B cell (primary cell): ENCODE results near the gene ERAP2. TPM values are rescaled to one million over a fixed set of nuclear protein-coding genes. Genes with fewer than 3 reads are reported as not detected.

Experiments
- ATAC-seq: fragments of 200-7000 bp; cut with Tn5 transposase; one replicate; pipeline ENCODE4 v1.10.0; 2021; ENCODE audit warnings: low read depth, mild to moderate bottlenecking, moderate number of reproducible peaks, moderate library complexity
- CTCF ChIA-PET: fragments of 350-600 bp; sonication (Branson Sonifier 250); formaldehyde crosslinking; loops from one replicate; lab custom pipeline; 2021; ENCODE audit warnings: antibody characterized with exemption, inconsistent platforms; lab: Charles Lee
- POLR2A ChIA-PET: fragments of 350-600 bp; sonication (Branson Sonifier 250); formaldehyde crosslinking; loops from one replicate; lab custom pipeline; 2021; ENCODE audit warnings: antibody characterized with exemption; lab: Charles Lee
- DNase-seq: peaks from one replicate; pipeline ENCODE4 v3.0.0; 2013
- H2AFZ ChIP-seq: 2 replicates; pipeline ENCODE4 v1.6.1; 2012; ENCODE audit warnings: mild to moderate bottlenecking, low read depth, low read length; ENCODE audit not compliant: insufficient read depth, poor library complexity, severe bottlenecking
- H3K27ac ChIP-seq, 2 donors: 1 replicate in 1 of 2; 2 replicates in 1 of 2; pipeline ENCODE4 v1.5.1; 2012 to 2013; ENCODE audit warnings: low read length in 2 of 2, mild to moderate bottlenecking in 2 of 2, moderate library complexity in 1 of 2
- H3K27me3 ChIP-seq, 4 experiments: fragments of 200-600 bp in 1 of 4; sonication (generic) in 1 of 4; replicated peaks in 1 of 4; 1 replicate in 2 of 4; 2 replicates in 2 of 4; pipeline versions ENCODE4 v1.6.1 to v1.7.0; 2013 to 2016; ENCODE audit warnings: low read length in 3 of 4, mild to moderate bottlenecking in 2 of 4, mixed read lengths in 1 of 4, moderate library complexity in 1 of 4; ENCODE audit not compliant: insufficient read depth in 4 of 4, control insufficient read depth in 3 of 4; ENCODE audit errors: control extremely low read depth in 1 of 4
- H3K36me3 ChIP-seq, 2 experiments: replicated peaks in 1 of 2; 1 replicate in 1 of 2; 2 replicates in 1 of 2; pipeline versions ENCODE4 v1.6.1 to v1.7.1; 2013; ENCODE audit warnings: low read length in 1 of 2; ENCODE audit not compliant: insufficient read depth in 2 of 2, control insufficient read depth in 1 of 2; ENCODE audit errors: control extremely low read depth in 1 of 2, extremely low read depth in 1 of 2
- H3K4me1 ChIP-seq, 2 donors: fragments of 200-600 bp in 1 of 2; sonication (generic) in 1 of 2; 1 replicate in 1 of 2; 2 replicates in 1 of 2; pipeline versions ENCODE4 v1.5.1 to v1.6.1; 2013 to 2017; ENCODE audit warnings: low read length in 2 of 2; ENCODE audit not compliant: control insufficient read depth in 2 of 2, insufficient read depth in 2 of 2
- H3K4me2 ChIP-seq: replicated peaks from 2 replicates; pipeline ENCODE3; 2012; ENCODE audit warnings: mild to moderate bottlenecking, low read depth, low read length; ENCODE audit not compliant: poor library complexity, severe bottlenecking
- H3K4me3 ChIP-seq, 5 experiments: fragments of 200-600 bp in 1 of 5; sonication (generic) in 1 of 5; 1 replicate in 3 of 5; 2 replicates in 2 of 5; pipeline versions ENCODE4 v1.5.1 to v1.7.0; 2011 to 2016; ENCODE audit warnings: low read length in 4 of 5, mild to moderate bottlenecking in 4 of 5, low read depth in 2 of 5, control low read depth in 1 of 5, moderate library complexity in 1 of 5; ENCODE audit not compliant: insufficient read depth in 1 of 5; ENCODE audit errors: control extremely low read depth in 1 of 5, extremely low read depth in 1 of 5
- H3K79me2 ChIP-seq: fragments of 200-600 bp; sonication (generic); one replicate; pipeline ENCODE4 v1.6.0; 2016; ENCODE audit warnings: low read length; ENCODE audit not compliant: control insufficient read depth, insufficient read depth
- H3K9ac ChIP-seq: fragments of 200-600 bp; sonication (generic); 2 replicates; pipeline ENCODE4 v1.6.1; 2017; ENCODE audit warnings: mild to moderate bottlenecking, low read length, moderate library complexity
- H3K9me3 ChIP-seq, 3 donors: one replicate each; pipeline versions ENCODE4 v1.6.1 to v1.7.1; 2013; ENCODE audit warnings: low read length in 2 of 3; ENCODE audit not compliant: control insufficient read depth in 2 of 3, insufficient read depth in 1 of 3; ENCODE audit errors: control extremely low read depth in 1 of 3
- H4K20me1 ChIP-seq: 2 replicates; pipeline ENCODE4 v1.6.0; 2012; ENCODE audit warnings: mild to moderate bottlenecking, low read length; ENCODE audit not compliant: insufficient read depth, control insufficient read depth, poor library complexity, severe bottlenecking
- H3K27ac Mint-ChIP-seq: one replicate; pipeline ENCODE4 v1.8.0; 2021; ENCODE audit warnings: mixed read lengths
- H3K27me3 Mint-ChIP-seq: one replicate; pipeline ENCODE4 v1.8.0; 2021; ENCODE audit warnings: mixed read lengths
- H3K4me1 Mint-ChIP-seq: one replicate; pipeline ENCODE4 v1.8.0; 2021; ENCODE audit warnings: mixed read lengths
- H3K4me3 Mint-ChIP-seq: one replicate; pipeline ENCODE4 v1.8.0; 2021; ENCODE audit warnings: mixed read lengths
- H3K9me3 Mint-ChIP-seq: one replicate; pipeline ENCODE4 v1.8.0; 2022; ENCODE audit warnings: mixed read lengths; ENCODE audit not compliant: insufficient read depth
- EZH2 ChIP-seq: IDR thresholded peaks from 2 replicates; pipeline ENCODE4 v1.6.1; 2012; ENCODE audit warnings: borderline replicate concordance, low read depth, mild to moderate bottlenecking, moderate library complexity, low read length; ENCODE audit not compliant: insufficient read depth, poor library complexity, severe bottlenecking
- WGBS: methylation state at CpG from one replicate; pipeline ENCODE4 v1.1.5; 2013; ENCODE audit warnings: missing lambda C conversion rate; ENCODE audit not compliant: insufficient coverage; 5-methylcytosine and 5-hydroxymethylcytosine counted together
- intact Hi-C: fragments of 100-400 bp; cut with micrococcal nuclease; formaldehyde crosslinking; loops from one replicate; pipeline ENCODE4 v1.10.0; 2022
- polyA plus RNA-seq: library from polyadenylated mRNA; depleted of rRNA; stranded (reverse); fragments of >200 nt; gene quantifications from 2 replicates; pipeline ENCODE4 v1.2.3, GENCODE V29; 2012
- total RNA-seq, 2 donors: library from RNA; stranded (reverse); fragments of 120-200 nt in 1 of 2; gene quantifications; 1 replicate in 1 of 2; 2 replicates in 1 of 2; pipeline versions ENCODE4 v1.2.3 to v1.2.4, GENCODE V29; 2013 to 2022
- TF ChIP-seq, protein P1 (sequence below): fragments of 200-600 bp; IDR thresholded peaks from one replicate; pipeline ENCODE4 v1.8.0; 2022; ENCODE audit warnings: antibody characterized with exemption, mild to moderate bottlenecking

The ERAP2 gene
- total and polyA plus RNA-seq, 2 donors (not counting 1 experiment from before 2014, with no cell fraction given): 18.5 to 74.2 TPM

DNA sequence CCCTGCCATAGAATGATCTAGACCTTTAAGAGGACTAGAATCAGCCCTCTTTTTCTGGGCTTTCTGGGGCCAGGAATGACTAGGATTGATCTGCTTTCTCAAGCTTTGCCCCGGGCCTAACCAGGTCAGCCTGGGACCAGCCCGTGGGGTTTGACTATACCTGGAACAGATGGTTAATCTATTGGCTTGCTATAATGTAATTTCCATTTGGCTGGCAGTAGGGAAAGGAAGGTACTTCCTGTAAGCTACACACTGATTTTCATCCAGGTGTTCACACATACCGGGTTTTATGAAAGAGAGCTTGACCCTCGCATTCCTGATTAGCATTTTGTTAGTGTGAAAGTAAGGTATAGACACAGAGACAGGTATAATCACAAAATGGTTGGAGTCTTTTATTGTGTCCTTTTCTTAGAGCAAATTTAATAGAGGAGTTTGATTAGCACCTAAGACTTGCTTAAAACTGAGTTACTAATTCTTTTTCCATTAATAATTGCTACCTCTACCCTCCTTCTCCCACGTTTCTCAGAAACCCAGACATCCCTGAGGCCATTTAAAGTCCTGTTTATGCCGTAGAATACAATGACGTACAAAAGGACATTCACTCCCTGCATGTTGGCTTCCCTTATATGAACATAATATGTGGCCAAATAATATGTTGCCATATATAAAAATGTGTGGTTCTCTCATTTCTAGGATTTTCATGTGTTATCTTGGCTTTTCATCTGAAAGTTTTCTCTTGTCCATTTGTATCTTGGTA lies 76.9 kb downstream of the ERAP2 start:
- Mint-ChIP-seq H3K4me1 (peaks cover 68% of the 10 kb centered on the region), H3K27me3 (no peaks in the 10 kb centered on the region), H3K9me3 (no peaks in the 10 kb centered on the region), H3K27ac (peak overlapping the region; percentile 72), H3K4me3 (no peak overlapping the region)
- H3K27me3 ChIP-seq: no peaks in the 10 kb centered on the region
- H4K20me1 ChIP-seq: peaks cover 35% of the 10 kb centered on the region
- H3K27ac ChIP-seq: peak overlapping the region in 1 of 2 donors; percentile 70
- DNase-seq (no peak), ATAC-seq (no peak)
- peaks cover 32 to 34% of the 10 kb centered on the region in 2 donors for H3K4me1 ChIP-seq
- no peak overlapping the region for H3K4me2 ChIP-seq
- no peak overlapping the region for H2AFZ ChIP-seq
- intact Hi-C loops: no loop called here
- no peak overlapping the region for H3K4me3 ChIP-seq
- POLR2A ChIA-PET: no interaction called here
- 84% methylated on average over 3 of the region's 7 CpGs for WGBS
- H3K79me2 ChIP-seq: peaks cover 94% of the 10 kb centered on the region
- no peak overlapping the region for H3K9ac ChIP-seq
- peaks cover 0 to 6% of the 10 kb centered on the region in 2 experiments for H3K36me3 ChIP-seq
- no peak for TF ChIP-seq EZH2
- TF ChIP-seq, protein P1, sequence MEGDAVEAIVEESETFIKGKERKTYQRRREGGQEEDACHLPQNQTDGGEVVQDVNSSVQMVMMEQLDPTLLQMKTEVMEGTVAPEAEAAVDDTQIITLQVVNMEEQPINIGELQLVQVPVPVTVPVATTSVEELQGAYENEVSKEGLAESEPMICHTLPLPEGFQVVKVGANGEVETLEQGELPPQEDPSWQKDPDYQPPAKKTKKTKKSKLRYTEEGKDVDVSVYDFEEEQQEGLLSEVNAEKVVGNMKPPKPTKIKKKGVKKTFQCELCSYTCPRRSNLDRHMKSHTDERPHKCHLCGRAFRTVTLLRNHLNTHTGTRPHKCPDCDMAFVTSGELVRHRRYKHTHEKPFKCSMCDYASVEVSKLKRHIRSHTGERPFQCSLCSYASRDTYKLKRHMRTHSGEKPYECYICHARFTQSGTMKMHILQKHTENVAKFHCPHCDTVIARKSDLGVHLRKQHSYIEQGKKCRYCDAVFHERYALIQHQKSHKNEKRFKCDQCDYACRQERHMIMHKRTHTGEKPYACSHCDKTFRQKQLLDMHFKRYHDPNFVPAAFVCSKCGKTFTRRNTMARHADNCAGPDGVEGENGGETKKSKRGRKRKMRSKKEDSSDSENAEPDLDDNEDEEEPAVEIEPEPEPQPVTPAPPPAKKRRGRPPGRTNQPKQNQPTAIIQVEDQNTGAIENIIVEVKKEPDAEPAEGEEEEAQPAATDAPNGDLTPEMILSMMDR: no peak
- CTCF ChIA-PET: interaction anchor here (0.7 kb wide), 1 partner anchor 13 kb away, joined by 4 read pairs; no protein-coding TSS in a partner anchor
- H3K9me3 ChIP-seq: peaks cover 0 to 5% (median 1%) of the 10 kb centered on the region in 3 donors
